K562 (cell line): Measurements from ENCODE around the gene GALM. TPM values are rescaled to one million over a fixed set of nuclear protein-coding genes. Genes with fewer than 3 reads are reported as not detected.
A peak's percentile ranks its signal among the peaks of the same experiment; 100 is the strongest.
"Not testable (repeated sequence)": the region's sequence is repeated elsewhere in the genome, so short reads cannot be mapped to it uniquely, and the experiment has no call there.

ENCODE experiments used
- CBFA2T3 ChIP-seq: fragments of 450-650 bp; IDR thresholded peaks from 2 replicates; pipeline ENCODE4 v1.6.1; 2017
- DACH1 ChIP-seq: fragments of 450-650 bp; IDR thresholded peaks from 2 replicates; pipeline ENCODE4 v1.6.1; 2018; ENCODE audit not compliant: partially characterized antibody
- ESRRA ChIP-seq: fragments of 450-650 bp; IDR thresholded peaks from 2 replicates; pipeline ENCODE4 v1.6.1; 2014; ENCODE audit warnings: low read depth, mild to moderate bottlenecking, moderate library complexity, borderline replicate concordance
- ETV6 ChIP-seq, 3 experiments: fragments of 150-350 bp in 1 of 3; sonication (generic) in 1 of 3; formaldehyde crosslinking in 1 of 3; IDR thresholded peaks; 2 replicates each; pipeline versions ENCODE4 v1.6.1 to v1.8.0; 2014 to 2022; ENCODE audit warnings: borderline replicate concordance in 2 of 3, low read depth in 2 of 3, antibody characterized with exemption in 1 of 3, low read length in 1 of 3, mild to moderate bottlenecking in 1 of 3, missing genetic modification reagents in 1 of 3
- GABPB1 ChIP-seq: sonication (generic); formaldehyde crosslinking; IDR thresholded peaks from 2 replicates; pipeline ENCODE4 v1.8.0; 2022; ENCODE audit warnings: mild to moderate bottlenecking, missing genetic modification reagents
- HDAC3 ChIP-seq: fragments of 450-650 bp; IDR thresholded peaks from 2 replicates; pipeline ENCODE4 v1.6.1; 2018; ENCODE audit warnings: borderline replicate concordance, mild to moderate bottlenecking, moderate library complexity; ENCODE audit not compliant: partially characterized antibody
- HNRNPLL ChIP-seq: fragments of 200-400 bp; formaldehyde crosslinking; IDR thresholded peaks from 2 replicates; pipeline ENCODE4 v1.6.1; 2017; ENCODE audit warnings: low read length, low read depth, mild to moderate bottlenecking; ENCODE audit not compliant: poor library complexity, severe bottlenecking
- KDM1A ChIP-seq, 2 experiments: fragments of 450-650 bp; IDR thresholded peaks; 2 replicates each; pipeline ENCODE4 v1.6.1; 2016; ENCODE audit warnings: mild to moderate bottlenecking in 2 of 2
- MECOM ChIP-seq: fragments of 250-450 bp; sonication (Bioruptor Pico); IDR thresholded peaks from 2 replicates; pipeline ENCODE4 v1.8.0; 2022; ENCODE audit warnings: inconsistent platforms
- NFE2 ChIP-seq: IDR thresholded peaks from 2 replicates; pipeline ENCODE4 v1.6.1; 2014; ENCODE audit warnings: antibody characterized with exemption, low read depth
- NFRKB ChIP-seq: fragments of 450-650 bp; IDR thresholded peaks from 2 replicates; pipeline ENCODE4 v1.6.1; 2016; ENCODE audit warnings: low read depth
- SP1 ChIP-seq: sonication (generic); formaldehyde crosslinking; IDR thresholded peaks from 2 replicates; pipeline ENCODE4 v1.8.1; 2022; ENCODE audit warnings: mild to moderate bottlenecking, missing genetic modification reagents
- TOE1 ChIP-seq, 2 experiments: fragments of 450-650 bp in 1 of 2; sonication (generic) in 1 of 2; formaldehyde crosslinking in 1 of 2; IDR thresholded peaks; 2 replicates each; pipeline versions ENCODE4 v1.7.1 to v1.8.0; 2016 to 2022; ENCODE audit warnings: borderline replicate concordance in 2 of 2, mild to moderate bottlenecking in 2 of 2, antibody characterized with exemption in 1 of 2, inconsistent platforms in 1 of 2, low read depth in 1 of 2, missing genetic modification reagents in 1 of 2, moderate library complexity in 1 of 2
- ZNF395 ChIP-seq: fragments of 200-800 bp; sonication (Bioruptor generic); IDR thresholded peaks from 2 replicates; pipeline ENCODE4 v1.6.1; 2017; ENCODE audit warnings: missing genetic modification characterization, missing compliant biosample characterization
- polyA plus RNA-seq, 8 experiments: library from polyadenylated mRNA; depleted of rRNA in 4 of 8; stranded (reverse) in 5 of 8; unstranded in 3 of 8; fragments of >200 nt; fragmentation: Nextera tagmentation in 2 of 8; fragmentation: Illumina TruSeq in 1 of 8; extraction: Ambion mirVana in 2 of 8; extraction: Trizol in 1 of 8; gene quantifications; 2 replicates each; pipeline versions ENCODE4 v1.2.1 to v1.2.3, GENCODE V29; 2011 to 2014; ENCODE audit warnings: inconsistent platforms in 1 of 8, missing spikeins in 1 of 8
- total RNA-seq, 7 experiments: library from RNA; depleted of rRNA in 6 of 7; stranded (reverse); fragments of >200 nt in 6 of 7; fragmentation: Illumina TruSeq in 2 of 7; extraction: Trizol in 2 of 7; gene quantifications; 2 replicates each; pipeline versions ENCODE4 v1.2.1 to v1.2.3, GENCODE V29; 2011 to 2021; ENCODE audit warnings: low replicate concordance in 1 of 7
- TF ChIP-seq, protein P1 (sequence below): fragments of 450-650 bp; formaldehyde crosslinking; IDR thresholded peaks from 2 replicates; pipeline ENCODE4 v1.4.0; 2022; ENCODE audit warnings: missing genetic modification characterization
- TF ChIP-seq, protein P2 (sequence below), 2 experiments: fragments of 150-350 bp in 1 of 2; IDR thresholded peaks; 2 replicates each; pipeline ENCODE4 v1.6.1; 2012 to 2016; ENCODE audit warnings: low read depth in 2 of 2, low read length in 2 of 2, mild to moderate bottlenecking in 1 of 2, moderate library complexity in 1 of 2
- TF ChIP-seq, protein P3 (sequence below), 2 experiments: fragments of 450-650 bp; IDR thresholded peaks; 2 replicates each; pipeline ENCODE4 v1.6.1; 2016

The GALM gene
- total and polyA plus RNA-seq, 9 of the 15 experiments (the other 6 are each of a cell fraction or from before 2014, with no cell fraction given) = 22.1 to 51.7 (median 27.9) TPM

DNA sequence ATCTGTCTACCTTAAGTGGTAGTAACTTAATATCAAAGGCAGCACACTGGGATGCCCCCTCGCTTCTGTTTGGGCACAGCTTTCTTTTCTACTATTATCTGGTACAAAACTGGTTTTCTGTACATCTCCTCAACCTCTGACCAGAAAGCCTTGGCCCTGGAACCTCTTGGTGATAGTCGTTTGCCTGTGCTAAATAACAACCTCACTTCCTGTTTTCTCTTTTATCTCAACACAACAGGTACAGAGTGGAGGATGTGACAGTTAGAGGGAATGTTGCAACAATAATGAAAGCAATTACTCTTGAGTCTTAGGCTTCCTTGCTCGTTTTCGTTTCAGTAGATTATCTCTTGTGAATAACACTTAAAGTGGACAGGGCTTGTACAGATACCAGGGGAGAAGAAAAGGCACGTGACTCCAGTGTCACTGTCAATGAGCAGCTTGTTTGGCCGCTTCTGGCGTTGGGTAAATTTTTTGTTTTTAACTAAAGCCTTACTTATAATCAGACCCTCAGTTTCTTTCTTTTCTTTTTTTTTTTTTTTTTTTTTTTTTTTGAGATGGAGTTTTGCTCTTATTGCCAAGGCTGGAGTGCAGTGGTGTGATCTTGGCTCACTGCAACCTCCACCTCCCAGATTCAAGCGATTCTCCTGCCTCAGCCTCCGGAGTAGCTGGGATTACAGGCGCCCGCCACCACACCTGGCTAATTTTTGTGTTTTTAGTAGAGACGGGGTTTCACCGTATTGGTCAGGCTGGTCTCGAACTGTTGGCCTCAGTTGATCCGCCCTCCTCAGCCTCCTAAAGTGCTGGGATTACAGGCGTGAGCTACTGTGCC, 22.0 kb upstream of the GALM start (continued):
- TF ChIP-seq, protein P1, sequence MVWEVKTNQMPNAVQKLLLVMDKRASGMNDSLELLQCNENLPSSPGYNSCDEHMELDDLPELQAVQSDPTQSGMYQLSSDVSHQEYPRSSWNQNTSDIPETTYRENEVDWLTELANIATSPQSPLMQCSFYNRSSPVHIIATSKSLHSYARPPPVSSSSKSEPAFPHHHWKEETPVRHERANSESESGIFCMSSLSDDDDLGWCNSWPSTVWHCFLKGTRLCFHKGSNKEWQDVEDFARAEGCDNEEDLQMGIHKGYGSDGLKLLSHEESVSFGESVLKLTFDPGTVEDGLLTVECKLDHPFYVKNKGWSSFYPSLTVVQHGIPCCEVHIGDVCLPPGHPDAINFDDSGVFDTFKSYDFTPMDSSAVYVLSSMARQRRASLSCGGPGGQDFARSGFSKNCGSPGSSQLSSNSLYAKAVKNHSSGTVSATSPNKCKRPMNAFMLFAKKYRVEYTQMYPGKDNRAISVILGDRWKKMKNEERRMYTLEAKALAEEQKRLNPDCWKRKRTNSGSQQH (CRISPR knock-in tag) = 0 out of 2 replicates have a peak, but pooled peaks have one; percentile 66
- TF ChIP-seq MECOM (peak; percentile 13; the same call in 1 of the 2 replicates), HNRNPLL (peak; percentile 30), HDAC3 (peak; percentile 95), ESRRA (peak; percentile 60; the same call in 1 of the 2 replicates), NFE2 (peak; percentile 82), SP1 (CRISPR knock-in tag) (peak; percentile 81), ETV6 (IDR thresholded peaks at IDR 0.05; ENCODE audit: borderline replicate concordance in 1 of 2, low read depth in 2 of 2, low read length in 1 of 2) (peak; percentile 25 to 82; a peak in 2 of 4 replicates), KDM1A (IDR thresholded peaks at IDR 0.05) (peak; percentile 85 to 89), TOE1 (IDR thresholded peaks at IDR 0.05; ENCODE audit: borderline replicate concordance) (peak; percentile 97), DACH1 (peak; percentile 89), ZNF395 (CRISPR knock-in tag) (peak; percentile 85), CBFA2T3 (peak; percentile 99), NFRKB (peak; percentile 35; the same call in 1 of the 2 replicates), GABPB1 (peak; percentile 64; the same call in 1 of the 2 replicates)
- TF ChIP-seq, protein P2, sequence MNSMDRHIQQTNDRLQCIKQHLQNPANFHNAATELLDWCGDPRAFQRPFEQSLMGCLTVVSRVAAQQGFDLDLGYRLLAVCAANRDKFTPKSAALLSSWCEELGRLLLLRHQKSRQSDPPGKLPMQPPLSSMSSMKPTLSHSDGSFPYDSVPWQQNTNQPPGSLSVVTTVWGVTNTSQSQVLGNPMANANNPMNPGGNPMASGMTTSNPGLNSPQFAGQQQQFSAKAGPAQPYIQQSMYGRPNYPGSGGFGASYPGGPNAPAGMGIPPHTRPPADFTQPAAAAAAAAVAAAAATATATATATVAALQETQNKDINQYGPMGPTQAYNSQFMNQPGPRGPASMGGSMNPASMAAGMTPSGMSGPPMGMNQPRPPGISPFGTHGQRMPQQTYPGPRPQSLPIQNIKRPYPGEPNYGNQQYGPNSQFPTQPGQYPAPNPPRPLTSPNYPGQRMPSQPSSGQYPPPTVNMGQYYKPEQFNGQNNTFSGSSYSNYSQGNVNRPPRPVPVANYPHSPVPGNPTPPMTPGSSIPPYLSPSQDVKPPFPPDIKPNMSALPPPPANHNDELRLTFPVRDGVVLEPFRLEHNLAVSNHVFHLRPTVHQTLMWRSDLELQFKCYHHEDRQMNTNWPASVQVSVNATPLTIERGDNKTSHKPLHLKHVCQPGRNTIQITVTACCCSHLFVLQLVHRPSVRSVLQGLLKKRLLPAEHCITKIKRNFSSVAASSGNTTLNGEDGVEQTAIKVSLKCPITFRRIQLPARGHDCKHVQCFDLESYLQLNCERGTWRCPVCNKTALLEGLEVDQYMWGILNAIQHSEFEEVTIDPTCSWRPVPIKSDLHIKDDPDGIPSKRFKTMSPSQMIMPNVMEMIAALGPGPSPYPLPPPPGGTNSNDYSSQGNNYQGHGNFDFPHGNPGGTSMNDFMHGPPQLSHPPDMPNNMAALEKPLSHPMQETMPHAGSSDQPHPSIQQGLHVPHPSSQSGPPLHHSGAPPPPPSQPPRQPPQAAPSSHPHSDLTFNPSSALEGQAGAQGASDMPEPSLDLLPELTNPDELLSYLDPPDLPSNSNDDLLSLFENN (IDR thresholded peaks at IDR 0.05; ENCODE audit: low read depth in 2 of 2, low read length in 2 of 2) = peak in 1 of 2 experiments; percentile 96; a peak in 2 of 4 replicates
- TF ChIP-seq, protein P3, sequence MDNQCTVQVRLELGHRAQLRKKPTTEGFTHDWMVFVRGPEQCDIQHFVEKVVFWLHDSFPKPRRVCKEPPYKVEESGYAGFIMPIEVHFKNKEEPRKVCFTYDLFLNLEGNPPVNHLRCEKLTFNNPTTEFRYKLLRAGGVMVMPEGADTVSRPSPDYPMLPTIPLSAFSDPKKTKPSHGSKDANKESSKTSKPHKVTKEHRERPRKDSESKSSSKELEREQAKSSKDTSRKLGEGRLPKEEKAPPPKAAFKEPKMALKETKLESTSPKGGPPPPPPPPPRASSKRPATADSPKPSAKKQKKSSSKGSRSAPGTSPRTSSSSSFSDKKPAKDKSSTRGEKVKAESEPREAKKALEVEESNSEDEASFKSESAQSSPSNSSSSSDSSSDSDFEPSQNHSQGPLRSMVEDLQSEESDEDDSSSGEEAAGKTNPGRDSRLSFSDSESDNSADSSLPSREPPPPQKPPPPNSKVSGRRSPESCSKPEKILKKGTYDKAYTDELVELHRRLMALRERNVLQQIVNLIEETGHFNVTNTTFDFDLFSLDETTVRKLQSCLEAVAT (IDR thresholded peaks at IDR 0.05) = peak in 1 of 2 experiments; percentile 24; a peak in 2 of 4 replicates
- TF ChIP-seq ETV6 (CRISPR knock-in tag; IDR thresholded peaks at IDR 0.05; ENCODE audit: borderline replicate concordance); TOE1 (CRISPR knock-in tag; IDR thresholded peaks at IDR 0.05; ENCODE audit: borderline replicate concordance, low read depth): not testable (repeated sequence)
